Measurements from ENCODE around the gene SPRED2.

- TF ChIP-seq CTCF (IDR thresholded peaks at IDR 0.05; ENCODE audit: borderline replicate concordance, extremely low read depth, low read length, poor library complexity, severe bottlenecking) (no peak), EZH2 (IDR thresholded peaks at IDR 0.05; ENCODE audit: borderline replicate concordance, low read depth, low read length, severe bottlenecking) (no peak)
These were observed 4.9 kb downstream of the SPRED2 start for GRCh38 chr2:65427532-65427931.

Measured in DND-41 (cell line).